Thyroid gland (tissue), 4 donors: ENCODE results near the gene RANBP9. TPM values are rescaled to one million over a fixed set of nuclear protein-coding genes. Genes with fewer than 3 reads are reported as not detected.

Experiments
- DNase-seq, 2 donors: peaks; one replicate each; pipeline ENCODE4 v3.0.0-alpha.2; 2019
- H3K27ac ChIP-seq, 3 donors: fragments of 200-600 bp; sonication (generic); 1 replicate in 2 of 3; 2 replicates in 1 of 3; pipeline ENCODE4 v1.5.1; 2016 to 2019; ENCODE audit warnings: mild to moderate bottlenecking in 1 of 3, moderate library complexity in 1 of 3
- H3K27me3 ChIP-seq: fragments of 200-600 bp; sonication (generic); one replicate; pipeline ENCODE4 v1.5.1; 2019
- H3K36me3 ChIP-seq, 2 donors: fragments of 200-600 bp; sonication (generic); one replicate each; pipeline ENCODE4 v1.5.1; 2016 to 2019
- H3K4me1 ChIP-seq, 2 donors: fragments of 200-600 bp; sonication (generic); one replicate each; pipeline ENCODE4 v1.5.1; 2017 to 2019
- H3K4me3 ChIP-seq, 3 donors: fragments of 200-600 bp; sonication (generic); replicated peaks in 1 of 3; 1 replicate in 2 of 3; 2 replicates in 1 of 3; pipeline ENCODE4 v1.5.1; 2016; ENCODE audit warnings: mild to moderate bottlenecking in 1 of 3
- H3K9me3 ChIP-seq: fragments of 200-600 bp; sonication (generic); one replicate; pipeline ENCODE4 v1.5.1; 2017
- POLR2A ChIP-seq, 2 donors: fragments of 450-650 bp; IDR thresholded peaks; one replicate each; pipeline ENCODE4 v1.6.1; 2017; ENCODE audit warnings: antibody characterized with exemption in 2 of 2, mild to moderate bottlenecking in 2 of 2, moderate library complexity in 1 of 2
- WGBS, 2 donors: methylation state at CpG; one replicate each; pipeline ENCODE4 v1.1.5; 2017; 5-methylcytosine and 5-hydroxymethylcytosine counted together
- intact Hi-C: fragments of 100-400 bp; cut with DNase I; formaldehyde crosslinking; loops from one replicate; pipeline ENCODE4 v1.15.1; 2023
- total RNA-seq, 4 donors: library from RNA; depleted of rRNA; stranded (reverse); fragments of >200 nt; gene quantifications; one replicate each; pipeline ENCODE4 v1.2.3, GENCODE V29; 2016
- TF ChIP-seq, protein P1 (sequence below), 6 experiments: fragments of 200-600 bp in 3 of 6; fragments of 450-650 bp in 3 of 6; sonication (generic) in 3 of 6; IDR thresholded peaks; one replicate each; pipeline ENCODE4 v1.5.1; 2016 to 2019; ENCODE audit warnings: antibody characterized with exemption in 6 of 6, mild to moderate bottlenecking in 2 of 6, inconsistent platforms in 1 of 6, moderate library complexity in 1 of 6

RANBP9 gene
- total RNA-seq, 4 donors from 2014 or later = 26.8 to 42.6 (median 32.4) TPM

DNA sequence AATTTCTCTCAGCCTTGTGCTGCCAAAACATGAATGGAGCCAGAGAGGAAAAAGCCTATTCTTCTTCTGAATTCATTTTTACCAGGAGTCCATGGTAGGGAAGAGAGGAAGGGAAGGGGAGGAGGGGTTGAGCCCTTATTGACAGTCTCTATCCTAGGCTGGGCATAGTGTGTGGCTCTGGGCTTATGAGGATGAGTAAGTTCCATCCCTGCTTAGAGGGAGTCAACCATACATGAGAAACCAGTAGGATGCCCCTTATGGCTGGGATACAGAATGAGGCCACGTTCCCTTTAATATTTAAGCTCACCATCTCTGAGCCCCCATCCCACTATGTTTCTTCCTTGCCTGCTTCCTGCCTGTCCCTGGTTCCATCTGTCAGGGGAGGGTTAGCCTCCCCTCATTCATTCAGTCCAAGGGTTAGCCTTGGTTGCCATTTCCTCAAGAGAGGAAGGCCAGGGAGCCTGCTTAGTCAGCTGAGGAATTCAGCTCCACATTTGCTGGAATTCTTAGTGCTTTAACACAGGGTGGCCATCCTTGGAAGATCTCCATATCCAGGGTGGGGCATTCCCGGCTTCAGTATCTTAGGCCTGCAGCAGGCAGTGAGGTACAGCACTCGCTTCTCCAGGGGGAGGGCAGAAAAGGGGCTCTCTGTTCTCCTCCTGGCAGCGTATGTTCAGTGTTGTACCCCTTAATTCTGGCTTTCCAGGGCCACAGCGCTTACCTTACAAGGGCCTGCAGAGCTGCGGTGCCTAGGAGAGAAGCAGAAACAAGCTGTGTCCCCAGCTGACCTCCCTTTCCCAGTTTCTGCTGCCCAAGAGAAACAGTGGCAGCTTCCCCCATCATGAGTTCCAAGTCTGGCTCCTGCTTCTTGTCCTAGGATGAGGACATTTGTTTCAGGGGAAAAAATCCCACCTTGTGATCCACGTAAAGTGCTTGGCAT is 124.8 kb downstream of the RANBP9 start:
- intact Hi-C loops = no loop called here
- Histone ChIP-seq H3K4me3 (no peak overlapping the region), H3K27ac (no peak overlapping the region), H3K27me3 (no peaks in the 10 kb centered on the region), H3K36me3 (peaks cover 13 to 18% of the 10 kb centered on the region in 2 donors), H3K4me1 (no peaks in the 10 kb centered on the region), H3K9me3 (no peaks in the 10 kb centered on the region)
- no peak for DNase-seq
- TF ChIP-seq, protein P1, sequence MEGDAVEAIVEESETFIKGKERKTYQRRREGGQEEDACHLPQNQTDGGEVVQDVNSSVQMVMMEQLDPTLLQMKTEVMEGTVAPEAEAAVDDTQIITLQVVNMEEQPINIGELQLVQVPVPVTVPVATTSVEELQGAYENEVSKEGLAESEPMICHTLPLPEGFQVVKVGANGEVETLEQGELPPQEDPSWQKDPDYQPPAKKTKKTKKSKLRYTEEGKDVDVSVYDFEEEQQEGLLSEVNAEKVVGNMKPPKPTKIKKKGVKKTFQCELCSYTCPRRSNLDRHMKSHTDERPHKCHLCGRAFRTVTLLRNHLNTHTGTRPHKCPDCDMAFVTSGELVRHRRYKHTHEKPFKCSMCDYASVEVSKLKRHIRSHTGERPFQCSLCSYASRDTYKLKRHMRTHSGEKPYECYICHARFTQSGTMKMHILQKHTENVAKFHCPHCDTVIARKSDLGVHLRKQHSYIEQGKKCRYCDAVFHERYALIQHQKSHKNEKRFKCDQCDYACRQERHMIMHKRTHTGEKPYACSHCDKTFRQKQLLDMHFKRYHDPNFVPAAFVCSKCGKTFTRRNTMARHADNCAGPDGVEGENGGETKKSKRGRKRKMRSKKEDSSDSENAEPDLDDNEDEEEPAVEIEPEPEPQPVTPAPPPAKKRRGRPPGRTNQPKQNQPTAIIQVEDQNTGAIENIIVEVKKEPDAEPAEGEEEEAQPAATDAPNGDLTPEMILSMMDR (IDR thresholded peaks at IDR 0.05) = no peak
- TF ChIP-seq POLR2A (IDR thresholded peaks at IDR 0.05) = no peak
- 95 to 100% methylated on average over 7 of the region's 7 CpGs for WGBS, 2 donors

DNA sequence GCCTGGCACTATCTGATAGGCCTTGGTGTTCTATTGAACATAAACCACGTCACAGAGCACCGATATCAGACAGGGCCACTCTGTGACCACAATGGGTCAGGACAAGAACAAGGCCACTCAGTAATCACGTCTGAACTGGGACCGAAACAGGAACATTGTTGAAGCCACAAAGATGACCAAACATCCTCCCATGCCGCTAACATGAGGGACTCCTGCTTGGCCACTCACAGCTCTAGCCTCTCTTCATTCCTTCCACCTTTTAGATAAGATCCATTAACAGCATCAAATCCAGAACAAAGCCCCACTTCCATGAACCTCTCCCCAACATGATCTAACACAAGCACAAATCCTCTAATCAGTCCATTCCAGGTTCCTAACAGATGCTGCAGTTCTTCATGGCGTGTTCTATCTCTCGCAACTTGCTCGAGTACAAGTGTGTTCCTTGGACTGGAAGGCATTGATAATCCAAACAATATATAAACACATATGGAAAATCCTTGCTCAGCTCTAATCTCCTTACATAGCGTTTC is 129.9 kb downstream of the RANBP9 start:
- no peak for TF ChIP-seq POLR2A (IDR thresholded peaks at IDR 0.05)
- TF ChIP-seq, protein P1 (IDR thresholded peaks at IDR 0.05) = no peak
- intact Hi-C loops = no loop called here
- 97% methylated on average over 9 of the region's 9 CpGs for WGBS, 2 donors
- Histone ChIP-seq H3K9me3 (no peaks in the 10 kb centered on the region), H3K36me3 (peaks cover 0 to 3% of the 10 kb centered on the region in 2 donors), H3K4me3 (no peak overlapping the region), H3K27me3 (no peaks in the 10 kb centered on the region), H3K4me1 (no peaks in the 10 kb centered on the region), H3K27ac (no peak overlapping the region)
- DNase-seq = no peak

DNA sequence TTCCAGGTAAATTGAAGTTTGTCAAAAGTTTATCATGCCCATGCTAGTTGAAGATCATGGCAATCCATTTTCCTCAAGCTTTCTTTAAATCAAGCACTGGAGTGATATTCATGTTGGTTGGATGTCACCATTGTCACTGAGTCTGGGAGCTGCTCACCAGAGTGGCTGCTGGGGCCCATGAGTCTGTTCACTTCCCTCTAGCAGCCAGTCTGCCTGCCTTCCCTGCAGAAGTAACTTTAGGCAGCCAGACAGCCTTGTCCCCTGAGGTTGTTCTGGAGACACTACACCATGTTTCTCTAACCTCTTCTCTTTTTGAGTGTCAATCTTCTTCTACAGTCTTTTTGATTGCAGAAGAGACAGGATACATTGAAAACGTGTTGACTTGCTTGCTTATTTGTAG is 131.7 kb downstream of the RANBP9 start:
- intact Hi-C loops = no loop called here
- 81 to 89% methylated on average over 1 of the region's 1 CpG for WGBS, 2 donors
- no peak for DNase-seq

DNA sequence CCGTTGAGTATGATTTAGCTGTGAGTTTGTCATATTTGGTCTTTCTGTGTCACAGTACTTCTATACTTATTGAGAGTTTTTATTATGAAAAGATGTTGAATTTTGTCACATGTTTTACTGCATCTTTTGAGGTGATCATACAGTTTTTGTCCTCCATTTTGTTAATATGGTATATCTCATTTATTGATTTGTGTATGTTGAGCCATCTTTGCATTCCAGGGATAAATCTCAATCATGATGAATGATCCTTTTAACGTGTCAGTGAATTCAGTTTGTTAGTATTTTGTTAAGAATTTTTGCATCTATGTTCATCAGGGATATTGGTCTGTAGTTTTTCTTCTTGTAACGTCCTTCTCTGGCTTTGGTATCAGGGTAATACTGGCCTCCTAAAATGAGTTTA is 133.7 kb downstream of the RANBP9 start:
- intact Hi-C loops = no loop called here
- Histone ChIP-seq H3K4me3 (no peak overlapping the region), H3K9me3 (no peaks in the 10 kb centered on the region), H3K4me1 (peaks cover 6 to 11% of the 10 kb centered on the region in 2 donors), H3K27me3 (no peaks in the 10 kb centered on the region), H3K27ac (no peak overlapping the region), H3K36me3 (no peaks in the 10 kb centered on the region)
- no peak for DNase-seq
- TF ChIP-seq, protein P1 (IDR thresholded peaks at IDR 0.05) = no peak
- no peak for TF ChIP-seq POLR2A (IDR thresholded peaks at IDR 0.05)
- WGBS, 2 donors = 97% methylated on average over 3 of the region's 3 CpGs

More for the DNA sequence above, 131.7 kb downstream of the RANBP9 start:
- peaks cover 0 to 5% of the 10 kb centered on the region in 2 donors for H3K4me1 ChIP-seq
- no peaks in the 10 kb centered on the region for H3K36me3 ChIP-seq
- no peaks in the 10 kb centered on the region for H3K27me3 ChIP-seq
- H3K4me3 ChIP-seq = no peak overlapping the region
- no peaks in the 10 kb centered on the region for H3K9me3 ChIP-seq
- TF ChIP-seq, protein P1 (IDR thresholded peaks at IDR 0.05) = no peak
- no peak for TF ChIP-seq POLR2A (IDR thresholded peaks at IDR 0.05)
- H3K27ac ChIP-seq = no peak overlapping the region

- H3K4me3 ChIP-seq = no peak overlapping the region
- H3K27me3 ChIP-seq = no peaks in the 10 kb centered on the region
- intact Hi-C loops = no loop called here
- TF ChIP-seq POLR2A (IDR thresholded peaks at IDR 0.05) = no peak
- TF ChIP-seq, protein P1 (IDR thresholded peaks at IDR 0.05) = no peak
- no peak overlapping the region for H3K27ac ChIP-seq
- H3K9me3 ChIP-seq = no peaks in the 10 kb centered on the region
- H3K36me3 ChIP-seq = no peaks in the 10 kb centered on the region
- DNase-seq = no peak
- H3K4me1 ChIP-seq = peaks cover 6 to 11% of the 10 kb centered on the region in 2 donors
- WGBS, 2 donors = 94 to 95% methylated on average over 3 of the region's 3 CpGs
Observed at GRCh38 chr6:13576017-13576416, 135.6 kb downstream of the RANBP9 start.
